ENCODE data around the gene GPR21.

DNA sequence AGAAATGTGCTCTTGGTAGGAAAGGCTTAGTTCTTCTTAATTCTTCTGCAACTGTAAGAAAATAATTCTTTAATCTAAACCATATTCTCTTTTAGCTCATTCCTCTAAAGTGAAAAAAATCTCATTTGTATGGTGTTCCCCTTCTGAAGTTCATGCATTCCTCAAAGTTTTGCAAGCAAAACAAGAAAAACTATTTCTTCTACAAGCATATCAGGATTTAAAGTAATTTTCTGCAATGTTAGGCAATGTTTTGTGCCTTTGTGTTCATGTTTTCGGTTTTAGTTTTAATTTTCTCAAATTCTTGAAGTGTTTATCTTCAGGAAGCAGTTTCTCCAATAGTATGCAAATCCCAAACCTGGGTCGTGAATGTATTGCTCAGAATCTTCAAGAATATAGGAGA is 12.7 kb upstream of the GPR21 start:
- TF ChIP-seq POLR2AphosphoS5 (IDR thresholded peaks at IDR 0.05; ENCODE audit: low read depth, low read length) (no peak), POLR2A (IDR thresholded peaks at IDR 0.05; ENCODE audit: low read depth, low read length) (no peak)

All from GM12892 (cell line).